GM12878 (cell line): ENCODE measurements around the gene TMEM86A. TPM values are rescaled to one million over a fixed set of nuclear protein-coding genes. Genes with fewer than 3 reads are reported as not detected.
A peak's percentile ranks its signal among the peaks of the same experiment; 100 is the strongest.

Source experiments
- ATAC-seq: fragments of 200-7000 bp; cut with Tn5 transposase; 3 replicates; pipeline ENCODE4 v1.9.1; 2020; ENCODE audit warnings: mild to moderate bottlenecking, moderate library complexity
- BruUV-seq: library from RNA; stranded (reverse); fragments of 400-500 nt; replicated peaks from 2 replicates; lab custom pipeline; 2021; lab: Mats Ljungman, UMichigan
- CTCF ChIA-PET: fragments of 300-600 bp; sonication (Branson Sonifier 250); formaldehyde crosslinking; extraction: SDS; loops from one replicate; lab custom pipeline; 2021; ENCODE audit warnings: inconsistent platforms; lab: Yijun Ruan, JAX
- POLR2A ChIA-PET: fragments of 350-600 bp; formaldehyde crosslinking; extraction: SDS; loops from one replicate; lab custom pipeline; 2021; ENCODE audit warnings: inconsistent platforms; lab: Charles Lee
- RAD21 ChIA-PET: fragments of 300-600 bp; sonication (Branson Sonifier 250); formaldehyde crosslinking; loops from one replicate; lab custom pipeline; 2023; ENCODE audit warnings: antibody characterized with exemption; ENCODE audit not compliant: unreplicated experiment; lab: Charles Lee
- SMC1A ChIA-PET: fragments of 300-600 bp; sonication (Branson Sonifier 250); formaldehyde crosslinking; loops from one replicate; lab custom pipeline; 2023; ENCODE audit not compliant: unreplicated experiment, uncharacterized antibody; lab: Charles Lee
- DNase-seq: peaks from one replicate; pipeline ENCODE4 v3.0.0-alpha.2; 2011; ENCODE audit warnings: low read depth, low spot score
- FAIRE-seq: peaks from 3 replicates; lab custom pipeline; 2011; peaks lifted over from hg19 to GRCh38; lab: Jason Lieb, UNC
- H2AFZ ChIP-seq: 2 replicates; pipeline ENCODE4 v1.6.0; 2011; ENCODE audit warnings: low read depth, low read length, control low read depth; ENCODE audit not compliant: control insufficient read depth
- H3K27ac ChIP-seq: 2 replicates; pipeline ENCODE4 v1.5.1; 2011; ENCODE audit warnings: control low read depth; ENCODE audit not compliant: control insufficient read depth, insufficient read depth
- H3K27me3 ChIP-seq, 2 experiments: replicated peaks in 1 of 2; 2 replicates each; pipeline versions ENCODE4 v1.6.0 to v1.6.1; 2011; ENCODE audit warnings: low read length in 1 of 2; ENCODE audit not compliant: control insufficient read depth in 2 of 2, insufficient read depth in 2 of 2
- H3K36me3 ChIP-seq, 2 experiments: 2 replicates each; pipeline ENCODE4 v1.5.1; 2011; ENCODE audit warnings: low read length in 1 of 2; ENCODE audit not compliant: control insufficient read depth in 2 of 2, insufficient read depth in 2 of 2
- H3K4me1 ChIP-seq: 2 replicates; pipeline ENCODE4 v1.6.1; 2011; ENCODE audit warnings: mild to moderate bottlenecking, low read length, moderate library complexity, mixed read lengths; ENCODE audit not compliant: control insufficient read depth, insufficient read depth
- H3K4me2 ChIP-seq: 2 replicates; pipeline ENCODE4 v1.6.0; 2011; ENCODE audit warnings: control low read depth; ENCODE audit not compliant: control insufficient read depth, insufficient read depth
- H3K4me3 ChIP-seq: fragments of 200-600 bp; sonication (generic); 2 replicates; pipeline ENCODE4 v1.5.1; 2016
- H3K79me2 ChIP-seq: 2 replicates; pipeline ENCODE4 v1.6.0; 2011; ENCODE audit warnings: low read length; ENCODE audit not compliant: control insufficient read depth, insufficient read depth
- H3K9ac ChIP-seq: 2 replicates; pipeline ENCODE4 v1.8.0; 2011; ENCODE audit warnings: low read length, control low read depth, mixed read lengths; ENCODE audit not compliant: control insufficient read depth, insufficient read depth
- H3K9me3 ChIP-seq: replicated peaks from 3 replicates; pipeline ENCODE4 v1.5.1; 2011; ENCODE audit warnings: mild to moderate bottlenecking, low read length; ENCODE audit not compliant: control insufficient read depth, insufficient read depth
- H4K20me1 ChIP-seq: 2 replicates; pipeline ENCODE4 v1.6.0; 2011; ENCODE audit not compliant: control insufficient read depth, insufficient read depth
- BCL11A ChIP-seq: IDR thresholded peaks from 2 replicates; pipeline ENCODE4 v1.6.1; 2011; ENCODE audit warnings: low read depth, low read length
- CREM ChIP-seq: IDR thresholded peaks from 2 replicates; pipeline ENCODE4 v1.6.1; 2014; ENCODE audit warnings: antibody characterized with exemption, low read depth
- CTCF ChIP-seq, 3 experiments: IDR thresholded peaks in 2 of 3; conservative IDR thresholded peaks in 1 of 3; 2 replicates each; pipeline ENCODE4 v1.5.1; 2011; ENCODE audit warnings: low read depth in 3 of 3, low read length in 3 of 3, mild to moderate bottlenecking in 3 of 3, control low read depth in 2 of 3, moderate library complexity in 2 of 3, inconsistent platforms in 1 of 3, mixed read lengths in 1 of 3; ENCODE audit not compliant: control insufficient read depth in 2 of 3, insufficient read depth in 1 of 3; ENCODE audit errors: extremely low read depth in 1 of 3
- E4F1 ChIP-seq: fragments of 450-650 bp; IDR thresholded peaks from 2 replicates; pipeline ENCODE4 v1.6.1; 2018; ENCODE audit warnings: borderline replicate concordance, mild to moderate bottlenecking; ENCODE audit not compliant: partially characterized antibody
- HDAC2 ChIP-seq: fragments of 200-600 bp; sonication (generic); IDR thresholded peaks from 2 replicates; pipeline ENCODE4 v1.6.1; 2017
- HDGF ChIP-seq: fragments of 450-650 bp; IDR thresholded peaks from 2 replicates; pipeline ENCODE4 v1.6.1; 2016; ENCODE audit warnings: antibody characterized with exemption
- IRF4 ChIP-seq: IDR thresholded peaks from 2 replicates; pipeline ENCODE4 v1.6.1; 2011; ENCODE audit warnings: low read depth, low read length
- NFYA ChIP-seq: IDR thresholded peaks from 2 replicates; pipeline ENCODE4 v1.6.1; 2011; ENCODE audit warnings: low read depth, mild to moderate bottlenecking, low read length, improper control_type of control experiment, borderline replicate concordance
- RAD21 ChIP-seq: IDR thresholded peaks from 2 replicates; pipeline ENCODE4 v1.6.1; 2011; ENCODE audit warnings: mild to moderate bottlenecking, low read depth, low read length, moderate library complexity; ENCODE audit not compliant: insufficient read depth
- SMAD1 ChIP-seq: fragments of 450-650 bp; IDR thresholded peaks from 2 replicates; pipeline ENCODE4 v1.6.1; 2018; ENCODE audit warnings: mild to moderate bottlenecking, low read depth; ENCODE audit not compliant: partially characterized antibody
- SMC3 ChIP-seq: IDR thresholded peaks from 2 replicates; pipeline ENCODE4 v1.6.1; 2011; ENCODE audit warnings: low read length, improper control_type of control experiment, borderline replicate concordance
- SP1 ChIP-seq: IDR thresholded peaks from one replicate; pipeline ENCODE4 v1.6.1; 2011; ENCODE audit warnings: low read depth, low read length
- TAF1 ChIP-seq: IDR thresholded peaks from 2 replicates; pipeline ENCODE4 v1.6.1; 2011; ENCODE audit warnings: mild to moderate bottlenecking, low read depth, low read length, borderline replicate concordance
- YY1 ChIP-seq: IDR thresholded peaks from 2 replicates; pipeline ENCODE4 v1.6.1; 2011; ENCODE audit warnings: low read depth, mild to moderate bottlenecking, low read length
- ZNF217 ChIP-seq: fragments of 450-650 bp; IDR thresholded peaks from 2 replicates; pipeline ENCODE4 v1.6.1; 2017; ENCODE audit warnings: antibody characterized with exemption, mild to moderate bottlenecking
- WGBS: methylation state at CpG from one replicate; pipeline ENCODE4 v1.1.6; 2016; ENCODE audit warnings: low lambda C conversion rate; ENCODE audit not compliant: insufficient replicate concordance, insufficient coverage; ENCODE audit errors: missing lambda C conversion rate; 5-methylcytosine and 5-hydroxymethylcytosine counted together
- in situ Hi-C: fragments of 300-500 bp; cut with MboI; formaldehyde crosslinking; loops from 9 replicates; pipeline ENCODE4 v1.14.3; 2018; ENCODE audit warnings: mixed read lengths
- intact Hi-C: fragments of 100-400 bp; cut with micrococcal nuclease; formaldehyde crosslinking; loops from one replicate; pipeline ENCODE4 v1.14.2; 2022; ENCODE audit not compliant: unreplicated experiment
- polyA plus RNA-seq, 11 experiments: library from polyadenylated mRNA; depleted of rRNA in 4 of 11; unstranded in 6 of 11; stranded (reverse) in 5 of 11; fragments of >200 nt; fragmentation: Nextera tagmentation in 4 of 11; fragmentation: Illumina TruSeq in 1 of 11; extraction: Ambion mirVana in 4 of 11; extraction: Trizol in 1 of 11; gene quantifications; 1 replicate in 1 of 11; 2 replicates in 10 of 11; pipeline versions ENCODE4 v1.2.1 to v1.2.3, GENCODE V29; 2011 to 2016; ENCODE audit warnings: inconsistent platforms in 2 of 11, missing spikeins in 2 of 11, low read depth in 1 of 11
- total RNA-seq, 4 experiments: library from RNA; depleted of rRNA in 3 of 4; stranded (reverse); fragments of >200 nt in 3 of 4; fragmentation: Illumina TruSeq in 1 of 4; extraction: Trizol in 1 of 4; gene quantifications; 2 replicates each; pipeline versions ENCODE4 v1.2.1 to v1.2.3, GENCODE V29; 2013 to 2021

TMEM86A gene
- total and polyA plus RNA-seq, 10 of the 15 experiments (the other 5 are each of a cell fraction or from before 2014, with no cell fraction given) = 0.01 to 0.11 (median 0.06) TPM; not detected in 7

- no peak overlapping the region for H3K4me3 ChIP-seq
- CTCF ChIA-PET = interaction anchor here (0.7 to 19.6 kb wide), 27 partner anchors 9 to 540 kb away, joined by 3 to 494 read pairs (median 5); no protein-coding TSS in a partner anchor
- no peaks in the 10 kb centered on the region for H3K79me2 ChIP-seq
- H3K4me1 ChIP-seq = peaks cover 8% of the 10 kb centered on the region
- peak; percentile 75 for ATAC-seq
- H3K27ac ChIP-seq = no peak overlapping the region
- no peaks in the 10 kb centered on the region for H4K20me1 ChIP-seq
- no peak for DNase-seq
- SMC1A ChIA-PET = interaction anchor here (0.6 to 2.2 kb wide), 9 partner anchors 12 to 234 kb away, joined by 3 to 9 read pairs (median 4); no protein-coding TSS in a partner anchor
- H3K36me3 ChIP-seq = no peaks in the 10 kb centered on the region
- H2AFZ ChIP-seq = peak overlapping the region; percentile 5; the same call in 1 of the 2 replicates
- no peaks in the 10 kb centered on the region for H3K9me3 ChIP-seq
- POLR2A ChIA-PET = interaction anchor here (0.5 to 1.5 kb wide), 2 partner anchors 41 to 93 kb away, joined by 3 to 4 read pairs; no protein-coding TSS in a partner anchor
- intact Hi-C loops = loop anchor here (1.0 to 10.0 kb wide), 2 partner anchors 187 to 483 kb away; partner anchors contain the start of gene SAA2
- peak overlapping the region; percentile 7; the same call in 1 of the 2 replicates for H3K4me2 ChIP-seq
- in situ Hi-C loops = no loop called here
- 28% methylated on average over 9 of the region's 10 CpGs for WGBS
- TF ChIP-seq ZNF217 (no peak), CREM (no peak), YY1 (0 out of 2 replicates have a peak, but pooled peaks have one; percentile 23), CTCF (IDR thresholded peaks at IDR 0.05 in 2 of 3, conservative IDR thresholded peaks at IDR 0.05 in 1 of 3; ENCODE audit: control insufficient read depth in 2 of 3, extremely low read depth in 1 of 3, insufficient read depth in 1 of 3, low read depth in 3 of 3, low read length in 3 of 3) (peak; percentile 73 to 94 (median 90)), NFYA (no peak), IRF4 (0 out of 2 replicates have a peak, but pooled peaks have one; percentile 57), SP1 (no peak), E4F1 (no peak), SMC3 (peak; percentile 21; the same call in 1 of the 2 replicates), RAD21 (peak; percentile 41), SMAD1 (no peak), TAF1 (no peak), HDGF (no peak), HDAC2 (no peak), BCL11A (no peak)
- TF ChIP-seq, all 136 proteins: peak for 5
- RAD21 ChIA-PET = interaction anchor here (0.7 to 2.3 kb wide), 4 partner anchors 37 to 187 kb away, joined by 3 to 9 read pairs (median 6); no protein-coding TSS in a partner anchor
- FAIRE-seq = peak; percentile 95
- no peak overlapping the region for H3K9ac ChIP-seq
- no peaks in the 10 kb centered on the region; a peak in 1 of 4 replicates for H3K27me3 ChIP-seq
- BruUV-seq = no TSS peak
These were observed 29.1 kb downstream of the TMEM86A start for GRCh38 chr11:18727479-18728236.
